GM18909 (cell line): ENCODE measurements around the gene CCDC3.
"Not testable (repeated sequence)": the region's sequence is repeated elsewhere in the genome, so short reads cannot be mapped to it uniquely, and the experiment has no call there.

ENCODE experiments used
- ATAC-seq: cut with Tn5 transposase; IDR thresholded peaks from one replicate; pipeline ENCODE4 v1.9.1; 2021; ENCODE audit warnings: mild to moderate bottlenecking; ENCODE audit not compliant: unreplicated experiment, poor library complexity

CCDC3 gene

DNA sequence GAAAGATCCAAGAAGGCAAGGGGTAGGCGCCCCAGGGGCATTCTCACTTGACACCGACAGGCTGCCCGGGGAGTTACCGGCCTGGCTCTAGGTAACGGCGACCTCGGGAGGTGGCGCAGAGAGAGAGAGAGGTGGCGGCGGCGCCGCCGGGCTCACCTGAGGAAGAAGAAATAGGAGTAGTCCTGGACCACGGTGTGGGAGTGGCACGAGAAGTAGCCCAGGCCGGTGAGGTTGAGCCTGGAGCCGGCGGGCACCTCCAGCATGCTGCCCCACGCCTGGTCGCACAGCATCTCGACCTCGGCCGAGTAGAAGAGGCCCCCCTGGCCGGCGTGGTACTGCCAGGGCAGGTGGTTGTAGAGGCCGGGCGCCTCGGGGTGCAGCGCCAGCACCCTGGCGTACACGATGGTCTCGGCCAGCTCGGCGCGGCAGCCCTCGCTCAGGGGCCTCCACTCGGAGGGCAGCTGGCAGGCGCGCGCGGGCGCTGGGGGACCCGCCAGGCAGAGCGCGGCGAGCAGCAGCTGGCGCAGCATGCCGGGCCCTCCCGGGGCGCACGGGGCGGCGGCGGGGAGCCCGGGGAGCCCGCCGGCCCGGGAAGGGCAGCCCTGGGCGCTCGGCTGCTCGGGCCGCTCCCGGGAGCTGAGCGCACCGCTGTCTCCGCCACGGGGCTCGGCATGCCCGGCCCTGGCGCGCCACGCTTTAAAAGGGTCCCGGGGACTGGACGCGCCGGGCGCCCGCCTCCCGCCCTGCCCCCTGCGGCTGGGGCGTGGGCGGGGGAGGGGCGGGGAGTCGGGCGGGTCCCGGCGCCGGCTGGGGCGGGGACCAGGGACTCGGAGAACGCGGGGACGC is at the start of gene CCDC3:
CCDC3 (minus strand) TSS at position 673 of the 846 bp plus-strand sequence; CDS start at position 530, 143 bp downstream.
- no peak for ATAC-seq

DNA sequence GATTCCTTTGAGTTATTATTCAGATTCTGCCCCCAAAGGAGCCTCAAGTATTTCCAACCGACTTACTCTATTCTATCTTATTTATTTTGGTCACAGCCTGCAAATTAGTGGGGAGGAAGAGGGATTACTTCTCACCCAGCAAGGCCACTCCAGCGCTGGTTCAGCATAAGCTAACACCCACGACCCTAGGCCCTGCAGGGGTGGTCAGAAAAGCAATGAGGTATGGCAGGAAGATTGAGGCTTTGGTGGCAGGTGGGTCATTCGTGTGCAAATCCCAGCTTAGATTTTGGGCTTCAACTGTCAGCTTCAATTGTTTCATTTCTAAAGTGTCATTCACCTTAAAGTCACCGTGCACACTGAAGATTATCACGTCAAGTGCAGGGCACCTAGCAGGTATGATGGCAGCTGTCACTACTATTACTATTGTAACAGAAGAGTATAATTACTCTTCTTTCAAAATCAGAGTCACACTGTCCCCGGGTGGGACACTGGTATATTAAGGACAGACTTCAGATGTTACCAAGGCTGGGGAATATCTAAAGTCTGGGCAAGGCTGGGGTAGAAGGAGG is 49.7 kb upstream of the CCDC3 start:
- ATAC-seq = no peak

DNA sequence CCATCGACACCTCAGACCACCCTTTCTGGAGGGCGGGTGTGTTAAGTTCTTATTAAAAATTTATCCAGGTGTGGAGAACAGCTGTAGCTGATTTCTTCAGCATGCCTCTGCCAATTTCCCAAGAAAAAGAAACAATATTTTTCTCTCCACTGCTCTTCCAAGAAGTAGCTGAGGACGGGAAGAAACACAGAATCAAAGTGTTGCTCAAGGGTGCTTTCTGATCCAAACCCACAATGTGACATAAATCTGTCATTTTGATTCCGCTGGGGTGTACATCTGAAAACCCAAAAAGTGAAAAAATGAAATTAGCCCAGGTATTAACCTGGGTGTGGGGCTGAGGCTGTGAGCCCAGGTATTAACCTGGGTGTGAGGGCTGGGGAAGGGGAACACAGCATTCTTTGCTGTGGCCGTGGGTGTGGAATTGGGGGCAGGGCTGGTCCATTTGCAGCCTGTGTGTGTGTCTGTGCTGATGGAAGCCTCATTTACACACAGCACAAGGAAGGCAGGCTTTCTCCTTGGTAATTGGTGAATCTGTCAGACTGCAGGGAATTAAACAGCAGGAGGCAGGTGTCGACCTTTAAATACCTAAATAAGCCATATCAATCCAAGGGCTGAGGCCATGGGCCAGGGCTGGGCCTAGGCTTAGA is 48.4 kb upstream of the CCDC3 start:
- no peak for ATAC-seq

GRCh38 chr10:13048762-13049161 is 47.2 kb upstream of the CCDC3 start:
- no peak for ATAC-seq

GRCh38 chr10:13047529-13048206 is 46.2 kb upstream of the CCDC3 start:
- no peak for ATAC-seq

GRCh38 chr10:13046851-13047528 is 45.5 kb upstream of the CCDC3 start:
- ATAC-seq = no peak

GRCh38 chr10:13043520-13043919 is 42.0 kb upstream of the CCDC3 start:
- no peak for ATAC-seq

DNA sequence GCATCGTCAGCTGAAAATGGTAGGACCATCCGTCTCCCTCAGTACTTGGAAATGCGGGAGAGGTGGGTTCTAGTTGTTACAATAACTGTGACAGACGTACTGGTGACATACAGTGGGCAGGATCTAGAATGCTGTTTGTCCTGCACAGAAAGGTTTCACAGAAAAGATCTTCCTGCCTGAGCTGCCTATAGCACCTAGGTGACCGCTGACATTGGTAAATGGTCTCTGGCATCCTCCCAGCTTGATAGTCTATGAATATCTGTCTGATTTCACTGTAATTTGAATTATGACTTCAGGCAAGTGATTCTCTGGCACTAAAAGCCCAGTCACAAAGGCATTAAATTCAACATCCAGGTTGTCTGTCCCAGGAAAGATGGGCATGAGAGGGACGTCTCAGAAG is 38.2 kb upstream of the CCDC3 start:
- ATAC-seq = no peak

DNA sequence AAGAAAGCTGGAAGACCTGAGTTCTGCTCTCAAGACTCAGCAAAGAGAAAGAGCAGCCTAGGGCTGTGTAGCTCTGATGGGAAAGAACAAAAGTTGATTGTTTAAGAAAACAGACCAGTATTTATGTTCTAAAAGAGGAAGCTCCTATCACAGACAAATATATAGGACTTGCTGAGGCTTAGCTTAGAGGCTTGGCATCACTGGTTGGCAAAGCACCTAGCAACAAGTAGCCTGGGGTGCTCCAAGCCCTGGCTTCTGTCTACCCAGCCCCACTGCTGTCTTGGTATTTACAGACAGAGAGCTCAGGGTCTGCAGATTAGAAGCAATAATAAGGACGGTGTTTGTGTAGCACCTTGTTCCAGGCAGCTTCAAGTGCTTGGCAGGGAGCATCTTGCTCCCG is 36.9 kb upstream of the CCDC3 start:
- no peak for ATAC-seq

- no peak for ATAC-seq
These were observed 36.3 kb upstream of the CCDC3 start for GRCh38 chr10:13037832-13038231.

DNA sequence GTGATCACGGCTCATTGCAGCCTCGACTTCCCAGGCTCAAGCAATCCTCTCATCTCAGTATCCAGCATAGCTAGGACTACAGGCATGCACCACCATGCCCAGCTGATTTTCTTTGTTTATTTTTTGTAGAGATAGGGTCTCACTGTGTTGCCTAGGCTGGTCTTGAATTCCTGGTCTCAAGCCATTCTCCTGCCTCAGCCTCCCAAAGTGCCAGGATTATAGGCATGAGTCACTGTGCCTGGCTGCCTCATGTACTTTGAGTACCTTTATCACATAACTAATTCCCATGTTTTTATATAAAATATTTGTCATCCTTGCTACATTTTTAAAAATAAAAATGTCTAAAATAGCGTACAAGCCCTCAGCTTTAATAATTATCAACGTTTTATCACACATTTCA is 35.3 kb upstream of the CCDC3 start:
- ATAC-seq = no peak

DNA sequence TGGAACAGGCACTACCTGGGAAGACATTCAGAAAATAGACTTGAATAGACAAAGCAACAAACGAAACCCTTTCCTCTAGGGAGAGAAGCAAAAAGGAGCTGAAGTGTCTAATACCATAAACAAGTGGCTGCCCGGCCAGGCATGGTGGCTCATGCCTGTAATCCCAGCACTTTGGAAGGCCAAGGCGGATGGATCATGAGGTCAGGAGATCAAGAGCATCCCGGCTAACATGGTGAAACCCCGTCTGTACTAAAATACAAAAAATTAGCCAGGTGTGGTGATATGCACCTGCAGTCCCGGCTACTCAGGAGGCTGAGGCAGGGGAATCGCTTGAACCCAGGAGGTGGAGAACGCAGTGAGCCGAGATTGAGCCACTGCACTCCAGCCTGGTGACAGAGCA is 34.2 kb upstream of the CCDC3 start:
- ATAC-seq = not testable (repeated sequence)

GRCh38 chr10:13026873-13027272 is 25.4 kb upstream of the CCDC3 start:
- ATAC-seq = no peak

DNA sequence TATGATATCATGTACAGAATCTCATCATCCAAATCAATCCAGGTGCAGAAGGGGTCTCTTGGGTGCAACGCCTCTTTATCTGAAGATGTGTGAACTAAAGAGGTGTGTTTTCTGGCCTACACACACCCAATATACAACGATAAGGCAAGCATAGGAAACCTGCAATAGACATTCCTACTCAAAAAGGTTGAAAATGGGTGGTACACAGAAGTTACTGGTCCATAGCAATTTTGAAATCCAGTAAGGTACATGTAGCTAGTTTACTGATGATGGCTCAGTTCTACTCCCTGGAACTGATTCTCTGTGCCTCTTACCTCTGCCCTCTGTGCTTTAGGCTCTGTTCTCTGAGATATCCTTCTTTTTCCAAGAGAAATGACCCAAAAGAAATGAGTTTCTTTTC is 22.2 kb upstream of the CCDC3 start:
- ATAC-seq = no peak

DNA sequence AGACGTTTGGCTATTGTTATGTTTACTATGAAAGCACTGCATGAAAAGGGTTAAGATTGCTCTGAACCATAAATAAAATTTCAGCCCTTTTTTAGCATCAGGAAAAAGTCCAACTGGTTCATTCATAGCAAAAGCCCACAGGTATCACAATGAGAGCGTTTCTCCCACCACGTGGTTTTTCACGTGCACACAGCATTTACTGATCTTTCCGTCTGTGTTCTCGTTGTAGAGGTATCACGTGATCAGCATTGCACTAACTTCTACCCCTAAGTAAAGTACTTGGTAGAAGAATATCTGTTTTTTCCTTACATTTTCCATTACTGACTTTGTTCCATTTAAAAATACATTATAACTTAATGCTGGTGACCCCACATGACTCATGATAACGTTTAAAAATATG is 17.8 kb upstream of the CCDC3 start:
- ATAC-seq = no peak

- no peak for ATAC-seq
These were observed 16.7 kb upstream of the CCDC3 start for GRCh38 chr10:13018171-13018570.

DNA sequence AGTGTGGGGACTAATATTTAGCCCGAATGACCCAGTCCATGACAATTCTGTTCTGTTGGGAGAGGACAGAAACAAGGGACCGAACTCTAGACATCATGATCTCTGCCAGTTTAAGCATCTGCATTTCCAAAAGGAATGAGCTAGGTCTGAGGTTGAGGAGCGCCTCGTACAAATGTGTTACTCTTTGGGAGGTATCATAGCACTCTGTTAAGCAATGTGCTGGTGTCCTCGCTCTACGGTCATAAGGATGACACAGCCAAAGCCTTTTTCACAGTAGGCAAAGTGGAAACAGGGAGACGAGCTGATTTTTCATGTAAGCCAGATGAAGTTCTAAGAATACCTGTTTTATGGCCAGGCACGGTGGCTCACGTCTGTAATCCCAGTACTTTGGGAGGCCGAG is 15.4 kb upstream of the CCDC3 start:
- ATAC-seq = no peak

DNA sequence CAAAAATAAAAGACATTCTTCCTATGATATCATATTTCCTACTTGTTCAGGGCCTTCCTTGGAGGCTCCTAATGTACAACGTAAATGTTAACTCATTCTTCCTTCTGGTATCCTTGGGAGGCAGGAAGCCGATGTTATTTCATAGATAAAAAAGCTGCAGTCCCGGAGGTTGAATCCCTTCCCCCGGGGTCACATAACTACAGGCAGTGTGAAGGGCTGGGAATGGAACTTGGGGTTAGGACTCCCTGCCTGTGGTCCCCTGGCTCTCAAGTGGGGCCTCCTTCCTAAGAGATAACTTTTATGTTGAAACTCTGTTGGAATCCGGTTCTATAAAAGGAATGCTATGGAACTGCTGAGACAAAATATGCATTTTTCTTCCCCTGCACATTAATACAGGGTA is 14.9 kb upstream of the CCDC3 start:
- ATAC-seq = no peak

GRCh38 chr10:13006037-13006436 is 4.5 kb upstream of the CCDC3 start:
- ATAC-seq = no peak

- no peak for ATAC-seq
These were observed 2.2 kb upstream of the CCDC3 start for GRCh38 chr10:13003759-13004158.
